ENCODE data around the gene TRIB2. TPM values are rescaled to one million over a fixed set of nuclear protein-coding genes. Genes with fewer than 3 reads are reported as not detected.

TRIB2 gene
- total RNA-seq, 4 donors from 2014 or later = 29.7 to 61.3 (median 40.6) TPM

DNA sequence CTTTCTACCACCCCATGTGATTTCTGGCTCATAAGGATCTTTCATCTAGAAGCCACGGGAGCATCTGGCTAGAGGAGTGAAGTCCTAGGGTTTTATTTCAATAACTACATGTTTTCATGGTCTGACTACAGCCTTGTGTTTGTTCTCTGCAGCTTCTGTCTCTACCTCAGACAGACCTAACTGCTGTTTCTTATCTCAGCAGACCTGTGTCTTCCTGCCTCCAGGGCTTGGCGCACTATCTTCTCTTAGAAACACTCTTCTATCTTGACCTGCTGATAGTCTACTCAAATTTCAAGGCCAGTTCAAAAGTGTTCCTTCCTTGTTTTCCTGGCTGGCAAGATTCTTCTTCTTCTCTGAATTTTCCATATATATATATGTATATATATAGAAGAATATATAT lies 11.0 kb upstream of the TRIB2 start:
- WGBS = 95% methylated on average over 2 of the region's 2 CpGs
- Histone ChIP-seq H3K4me1 (peaks cover 18% of the 10 kb centered on the region), H3K27ac (no peak overlapping the region), H3K36me3 (no peaks in the 10 kb centered on the region), H3K4me3 (no peak overlapping the region), H3K27me3 (no peaks in the 10 kb centered on the region), H3K9me3 (no peaks in the 10 kb centered on the region)
- no peak for DNase-seq (ENCODE audit: low spot score in 2 of 2)
- TF ChIP-seq CTCF (IDR thresholded peaks at IDR 0.05) (no peak), EP300 (IDR thresholded peaks at IDR 0.05) (no peak), POLR2AphosphoS5 (IDR thresholded peaks at IDR 0.05) (no peak), POLR2A (IDR thresholded peaks at IDR 0.05) (no peak)

GRCh38 chr2:12708508-12709206 lies 8.1 kb upstream of the TRIB2 start:
- H3K4me3 ChIP-seq = no peak overlapping the region
- TF ChIP-seq CTCF (IDR thresholded peaks at IDR 0.05) = no peak
- no peak for TF ChIP-seq POLR2AphosphoS5 (IDR thresholded peaks at IDR 0.05)
- no peak for TF ChIP-seq EP300 (IDR thresholded peaks at IDR 0.05)
- no peak for TF ChIP-seq POLR2A (IDR thresholded peaks at IDR 0.05)
- H3K4me1 ChIP-seq = peaks cover 6% of the 10 kb centered on the region
- H3K9me3 ChIP-seq = no peaks in the 10 kb centered on the region
- 87% methylated on average over 8 of the region's 8 CpGs for WGBS
- H3K27ac ChIP-seq = no peak overlapping the region
- no peaks in the 10 kb centered on the region for H3K27me3 ChIP-seq
- no peak for DNase-seq (ENCODE audit: low spot score in 2 of 2)
- no peaks in the 10 kb centered on the region for H3K36me3 ChIP-seq

- H3K27me3 ChIP-seq = no peaks in the 10 kb centered on the region
- H3K36me3 ChIP-seq = no peaks in the 10 kb centered on the region
- H3K9me3 ChIP-seq = no peaks in the 10 kb centered on the region
- H3K4me3 ChIP-seq = no peak overlapping the region
- H3K27ac ChIP-seq = no peak overlapping the region
- DNase-seq (ENCODE audit: low spot score in 2 of 2) = no peak
- H3K4me1 ChIP-seq = peaks cover 2% of the 10 kb centered on the region
- TF ChIP-seq EP300 (IDR thresholded peaks at IDR 0.05) (no peak), POLR2A (IDR thresholded peaks at IDR 0.05) (no peak)
These were observed 7.6 kb upstream of the TRIB2 start for GRCh38 chr2:12709207-12709522.

GRCh38 chr2:12710301-12710700 lies 6.4 kb upstream of the TRIB2 start:
- Histone ChIP-seq H3K27ac (no peak overlapping the region), H3K27me3 (no peaks in the 10 kb centered on the region), H3K36me3 (no peaks in the 10 kb centered on the region), H3K9me3 (no peaks in the 10 kb centered on the region), H3K4me1 (peaks cover 12% of the 10 kb centered on the region), H3K4me3 (no peak overlapping the region)
- no peak for TF ChIP-seq EP300 (IDR thresholded peaks at IDR 0.05)
- TF ChIP-seq CTCF (IDR thresholded peaks at IDR 0.05) = no peak
- TF ChIP-seq POLR2A (IDR thresholded peaks at IDR 0.05) = no peak
- TF ChIP-seq POLR2AphosphoS5 (IDR thresholded peaks at IDR 0.05) = no peak
- DNase-seq (ENCODE audit: low spot score in 2 of 2) = no peak
- WGBS = 92% methylated on average over 4 of the region's 4 CpGs

- whole genome bisulfite sequencing = 100% methylated on average over 1 of the region's 1 CpG
- Histone ChIP-seq H3K4me1 (peaks cover 22% of the 10 kb centered on the region), H3K36me3 (no peaks in the 10 kb centered on the region), H3K27ac (no peak overlapping the region), H3K27me3 (no peaks in the 10 kb centered on the region), H3K4me3 (no peak overlapping the region), H3K9me3 (no peaks in the 10 kb centered on the region)
- TF ChIP-seq EP300 (IDR thresholded peaks at IDR 0.05) (no peak), POLR2A (IDR thresholded peaks at IDR 0.05) (no peak), POLR2AphosphoS5 (IDR thresholded peaks at IDR 0.05) (no peak), CTCF (IDR thresholded peaks at IDR 0.05) (no peak)
- DNase-seq (ENCODE audit: low spot score in 2 of 2) = no peak
These were observed 5.4 kb upstream of the TRIB2 start for GRCh38 chr2:12711339-12711738.

DNA sequence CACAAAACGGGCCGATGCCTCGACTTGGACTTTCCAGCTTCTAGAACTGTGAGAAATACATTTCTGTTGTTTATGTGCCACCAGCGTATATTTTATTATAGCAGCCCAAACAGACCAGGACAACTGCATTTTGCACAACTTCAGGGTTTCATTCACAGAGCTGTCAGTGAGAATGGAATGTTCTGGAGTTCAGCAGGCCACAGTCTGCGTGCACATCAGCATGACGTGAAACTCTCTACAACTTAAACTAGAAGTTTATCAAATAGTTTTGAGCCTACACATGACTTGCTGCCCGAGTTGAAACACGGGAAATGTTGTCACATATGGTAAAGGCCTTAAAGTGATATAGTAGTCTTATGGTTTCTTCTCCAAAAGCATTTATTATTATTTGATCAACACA lies 3.9 kb upstream of the TRIB2 start:
- no peaks in the 10 kb centered on the region for H3K36me3 ChIP-seq
- no peaks in the 10 kb centered on the region for H3K27me3 ChIP-seq
- DNase-seq (ENCODE audit: low spot score in 2 of 2) = no peak
- no peaks in the 10 kb centered on the region for H3K9me3 ChIP-seq
- H3K27ac ChIP-seq = no peak overlapping the region
- H3K4me3 ChIP-seq = no peak overlapping the region
- TF ChIP-seq POLR2AphosphoS5 (IDR thresholded peaks at IDR 0.05) (no peak), POLR2A (IDR thresholded peaks at IDR 0.05) (no peak), EP300 (IDR thresholded peaks at IDR 0.05) (no peak), CTCF (IDR thresholded peaks at IDR 0.05) (no peak)
- peaks cover 26% of the 10 kb centered on the region for H3K4me1 ChIP-seq
- 92% methylated on average over 8 of the region's 8 CpGs for WGBS
